Naive thymus-derived CD4-positive, alpha-beta T cell (primary cell): ENCODE measurements around the gene WNT3A. TPM values are rescaled to one million over a fixed set of nuclear protein-coding genes. Genes with fewer than 3 reads are reported as not detected.

Source experiments
- ATAC-seq: fragments of 150-1000 bp; cut with Tn5 transposase; 2 replicates; pipeline ENCODE4 v1.10.0; 2021; ENCODE audit warnings: mild to moderate bottlenecking, moderate library complexity
- CTCF ChIA-PET: fragments of 350-600 bp; sonication (Branson Sonifier 250); formaldehyde crosslinking; loops from one replicate; lab custom pipeline; 2021; ENCODE audit warnings: antibody characterized with exemption; lab: Charles Lee
- POLR2A ChIA-PET: fragments of 350-600 bp; sonication (Branson Sonifier 250); formaldehyde crosslinking; loops from one replicate; lab custom pipeline; 2021; ENCODE audit warnings: antibody characterized with exemption, inconsistent platforms; lab: Charles Lee
- DNase-seq, 9 donors: peaks; one replicate each; pipeline versions ENCODE4 v3.0.0 to v3.0.0-alpha.2; 2020 to 2022; ENCODE audit warnings: mixed read lengths in 1 of 9
- H3K27ac ChIP-seq: one replicate; pipeline ENCODE4 v1.7.0; 2013; ENCODE audit warnings: mild to moderate bottlenecking, low read depth, low read length, moderate library complexity
- H3K27me3 ChIP-seq, 2 donors: one replicate each; pipeline ENCODE4 v1.7.0; 2013; ENCODE audit warnings: low read length in 2 of 2, mild to moderate bottlenecking in 2 of 2, moderate library complexity in 2 of 2; ENCODE audit not compliant: control insufficient read depth in 2 of 2, insufficient read depth in 2 of 2
- H3K36me3 ChIP-seq, 3 experiments: 1 replicate in 2 of 3; 2 replicates in 1 of 3; pipeline ENCODE4 v1.7.0; 2013; ENCODE audit warnings: low read length in 3 of 3, mild to moderate bottlenecking in 3 of 3, moderate library complexity in 1 of 3; ENCODE audit not compliant: insufficient read depth in 3 of 3, control insufficient read depth in 2 of 3
- H3K4me1 ChIP-seq, 2 donors: one replicate each; pipeline ENCODE4 v1.7.0; 2013; ENCODE audit warnings: low read length in 2 of 2, mild to moderate bottlenecking in 2 of 2, moderate library complexity in 1 of 2; ENCODE audit not compliant: control insufficient read depth in 2 of 2, insufficient read depth in 2 of 2
- H3K4me3 ChIP-seq: 2 replicates; pipeline ENCODE4 v1.7.0; 2013; ENCODE audit warnings: mild to moderate bottlenecking, low read length
- H3K9me3 ChIP-seq, 3 experiments: 1 replicate in 2 of 3; 2 replicates in 1 of 3; pipeline ENCODE4 v1.7.0; 2013; ENCODE audit warnings: low read length in 3 of 3; ENCODE audit not compliant: control insufficient read depth in 2 of 3
- H3K27ac Mint-ChIP-seq, 9 donors: one replicate each; pipeline ENCODE4 v1.8.0; 2020 to 2022; ENCODE audit warnings: mixed read lengths in 9 of 9, mild to moderate bottlenecking in 8 of 9, moderate library complexity in 5 of 9, inconsistent platforms in 2 of 9
- H3K27me3 Mint-ChIP-seq, 5 donors: one replicate each; pipeline ENCODE4 v1.8.0; 2021 to 2022; ENCODE audit warnings: mixed read lengths in 5 of 5, mild to moderate bottlenecking in 1 of 5
- H3K36me3 Mint-ChIP-seq, 5 donors: one replicate each; pipeline ENCODE4 v1.8.0; 2020 to 2022; ENCODE audit warnings: mixed read lengths in 5 of 5, mild to moderate bottlenecking in 3 of 5, inconsistent platforms in 1 of 5
- H3K4me1 Mint-ChIP-seq, 7 donors: one replicate each; pipeline ENCODE4 v1.8.0; 2020 to 2022; ENCODE audit warnings: mixed read lengths in 7 of 7, mild to moderate bottlenecking in 3 of 7, inconsistent platforms in 1 of 7
- H3K4me3 Mint-ChIP-seq, 10 donors: one replicate each; pipeline ENCODE4 v1.8.0; 2020 to 2022; ENCODE audit warnings: mild to moderate bottlenecking in 10 of 10, mixed read lengths in 10 of 10, moderate library complexity in 6 of 10, inconsistent platforms in 2 of 10
- H3K9me3 Mint-ChIP-seq, 11 donors: one replicate each; pipeline ENCODE4 v1.8.0; 2020 to 2022; ENCODE audit warnings: mixed read lengths in 11 of 11, mild to moderate bottlenecking in 4 of 11, inconsistent platforms in 1 of 11, moderate library complexity in 1 of 11
- intact Hi-C, 2 donors: fragments of 100-400 bp; cut with micrococcal nuclease; formaldehyde crosslinking; loops; one replicate each; pipeline ENCODE4 v1.15.1; 2023
- microRNA-seq: library from miRNA; unstranded; fragments of <30 nt; microRNA quantifications from one replicate; pipeline ENCODE4 v1.2.0, GENCODE V29; 2022; ENCODE audit warnings: borderline microRNAs expressed
- polyA plus RNA-seq, 2 donors: library from polyadenylated mRNA; unstranded; fragments of 300-500 nt; fragmentation: Illumina TruSeq; gene quantifications; one replicate each; pipeline ENCODE4 v1.2.3, GENCODE V29; 2021
- total RNA-seq, 6 experiments: library from RNA in 5 of 6; stranded (reverse) in 5 of 6; gene quantifications; 1 replicate in 5 of 6; 2 replicates in 1 of 6; pipeline ENCODE4 v1.2.3 and lab custom pipeline; 2021 to 2026

The WNT3A gene
- total and polyA plus RNA-seq, 7 experiments from 2014 or later: not detected

DNA sequence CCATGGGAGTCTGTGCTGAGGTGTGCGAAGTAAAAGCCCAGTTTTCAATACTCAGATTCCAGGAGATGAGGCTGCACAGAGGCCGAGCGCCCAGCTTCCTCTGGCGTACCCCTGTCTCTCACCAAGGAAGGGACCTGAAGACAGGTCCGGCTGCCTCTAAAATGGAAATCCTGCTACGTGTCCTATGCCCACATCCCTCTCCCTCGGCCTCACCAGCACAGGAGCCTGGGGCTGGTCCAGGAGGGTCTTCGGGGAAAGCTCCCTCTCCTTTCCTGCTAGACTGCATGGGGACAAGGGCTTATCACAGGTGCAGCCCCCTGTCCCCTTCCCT lies 101.9 kb downstream of the WNT3A start:
- intact Hi-C loops: loop anchor here (1.0 to 10.0 kb wide), 12 partner anchors 26 to 1704 kb away; partner anchors contain the start of genes ARF1 (in 2 of the 2), GUK1 (in 2 of the 2), CCSAP (in 1 of the 2) and PARP1 (in 1 of the 2)
- H3K27ac Mint-ChIP-seq: peak overlapping the region; percentile 88 to 98 (median 95)
- Histone ChIP-seq H3K36me3 (peaks cover 0 to 32% (median 0%) of the 10 kb centered on the region in 3 experiments), H3K27ac (peak overlapping the region; percentile 94), H3K4me3 (peak overlapping the region; percentile 100), H3K9me3 (no peaks in the 10 kb centered on the region), H3K27me3 (no peaks in the 10 kb centered on the region), H3K4me1 (peaks cover 14 to 22% of the 10 kb centered on the region in 2 donors)
- H3K9me3 Mint-ChIP-seq: no peaks in the 10 kb centered on the region
- peaks cover 5 to 41% (median 28%) of the 10 kb centered on the region in 7 donors for H3K4me1 Mint-ChIP-seq
- POLR2A ChIA-PET: interaction anchor here (0.7 to 2.1 kb wide), 7 partner anchors 11 to 393 kb away, joined by 3 to 8 read pairs (median 4); partner anchors contain the start of genes ARF1 and IBA57
- CTCF ChIA-PET: no interaction called here
- peak overlapping the region; percentile 87 to 95 (median 93) for H3K4me3 Mint-ChIP-seq
- DNase-seq (no peak), ATAC-seq (no peak)
- H3K27me3 Mint-ChIP-seq: peaks cover 0 to 3% (median 0%) of the 10 kb centered on the region in 5 donors
- peaks cover 0 to 7% (median 5%) of the 10 kb centered on the region in 5 donors for H3K36me3 Mint-ChIP-seq

DNA sequence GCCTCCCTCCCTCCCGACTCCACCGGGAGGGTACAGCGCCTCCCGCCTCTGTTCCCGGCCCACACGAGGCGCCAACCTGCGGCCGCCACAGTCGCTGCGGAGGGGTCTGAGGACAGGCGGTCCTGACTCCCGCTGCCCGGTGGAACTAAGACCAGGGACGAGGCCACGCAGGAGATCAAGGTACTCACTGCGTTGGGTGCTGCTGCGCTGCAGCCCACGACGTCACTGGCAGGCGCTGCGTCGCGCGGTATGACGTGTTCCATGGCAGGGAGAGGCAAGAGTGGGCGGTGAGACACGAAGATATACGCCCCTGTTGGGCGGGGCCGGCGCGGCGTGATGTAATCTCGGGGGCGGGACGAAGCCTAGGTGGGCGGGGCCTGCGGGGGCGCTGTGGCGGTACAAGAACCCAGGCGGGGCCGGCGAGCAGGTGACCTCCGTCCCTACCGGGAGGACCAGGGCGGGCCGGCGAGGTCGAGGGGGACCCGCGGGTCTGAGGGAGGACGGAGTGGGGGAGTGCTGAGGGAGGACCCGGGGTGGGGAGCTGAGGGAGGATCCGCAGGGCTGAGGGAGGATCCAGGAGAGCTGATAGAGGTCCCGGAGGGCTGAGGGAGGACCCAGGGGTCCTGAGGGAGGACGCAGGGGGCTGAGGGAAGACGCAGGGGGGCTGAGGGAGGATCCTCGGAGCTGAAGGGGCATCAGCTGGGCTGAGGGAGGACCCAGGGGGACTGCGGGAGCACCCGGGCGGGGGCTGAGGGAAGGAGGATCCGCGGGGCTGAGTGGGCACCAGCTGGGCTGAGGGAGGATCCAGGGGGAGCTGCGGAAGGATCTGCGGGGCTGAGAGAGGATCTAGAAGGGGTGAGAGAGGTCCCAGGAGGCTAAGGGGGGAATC lies 102.5 kb downstream of the WNT3A start, which contains the start of gene MRPL55:
Gene MRPL55 (minus strand): TSS at position 227 of the 889 bp plus-strand sequence. CDS start 1,039 bp downstream, outside the sequence.
- Histone ChIP-seq H3K27ac (peak within 1 kb of the TSS; percentile 94), H3K9me3 (no peaks in the 10 kb centered on the region), H3K27me3 (no peaks in the 10 kb centered on the region), H3K36me3 (peaks cover 0 to 32% (median 0%) of the 10 kb centered on the region in 3 experiments), H3K4me1 (peaks cover 9 to 16% of the 10 kb centered on the region in 2 donors), H3K4me3 (peak within 1 kb of the TSS; percentile 100)
- POLR2A ChIA-PET: interaction anchor here (0.7 to 2.1 kb wide), 12 partner anchors 9 to 392 kb away, joined by 3 to 10 read pairs (median 4); partner anchors contain the start of genes ARF1 and GUK1
- ATAC-seq (peak; percentile 99), DNase-seq (peak; percentile 97 to 100 (median 99))
- Mint-ChIP-seq H3K9me3 (no peaks in the 10 kb centered on the region), H3K27me3 (peaks cover 0 to 3% (median 0%) of the 10 kb centered on the region in 5 donors), H3K4me1 (peaks cover 5 to 37% (median 26%) of the 10 kb centered on the region in 7 donors), H3K27ac (peak within 1 kb of the TSS; percentile 88 to 98 (median 95)), H3K4me3 (peak within 1 kb of the TSS; percentile 87 to 95 (median 93)), H3K36me3 (peaks cover 0 to 7% (median 5%) of the 10 kb centered on the region in 5 donors)
- CTCF ChIA-PET: interaction anchor here (0.6 to 1.0 kb wide), 3 partner anchors 22 to 58 kb away, joined by 3 to 4 read pairs (median 3); partner anchors contain the start of gene ARF1
- intact Hi-C loops: loop anchor here (1.0 to 10.0 kb wide), 12 partner anchors 27 to 1705 kb away; partner anchors contain the start of genes ARF1 (in 2 of the 2), GUK1 (in 2 of the 2), CCSAP (in 1 of the 2) and PARP1 (in 1 of the 2)

DNA sequence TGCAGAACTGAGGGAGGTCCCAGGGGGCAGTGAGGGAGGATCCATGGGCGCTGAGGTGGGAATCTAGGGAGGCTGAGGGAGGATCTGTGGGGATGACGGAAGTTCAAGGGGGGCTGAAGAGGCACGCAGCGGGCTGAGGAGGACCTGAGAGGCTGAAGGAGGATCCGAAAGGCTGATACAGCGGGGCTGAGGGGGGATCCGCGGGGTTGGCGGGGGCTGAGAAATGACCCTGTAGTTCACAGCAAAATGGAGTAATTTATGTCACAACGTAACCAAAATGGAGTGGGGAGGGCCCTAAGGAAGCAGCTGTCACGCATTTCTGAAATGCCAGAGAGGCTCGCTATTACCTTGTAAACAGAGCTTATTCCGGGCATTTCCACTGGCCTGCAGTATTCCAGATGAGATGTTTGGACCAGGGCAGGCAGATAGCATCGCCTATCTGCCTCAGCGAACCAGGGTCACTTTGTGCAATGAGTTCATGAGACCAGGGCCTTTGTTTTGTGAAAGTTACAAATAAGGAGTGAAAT lies 103.2 kb downstream of the WNT3A start:
- peak overlapping the region; percentile 88 to 98 (median 95) for H3K27ac Mint-ChIP-seq
- Histone ChIP-seq H3K4me3 (peak overlapping the region; percentile 100), H3K27ac (peak overlapping the region; percentile 94), H3K4me1 (peaks cover 9 to 16% of the 10 kb centered on the region in 2 donors), H3K9me3 (no peaks in the 10 kb centered on the region), H3K36me3 (peaks cover 0 to 32% (median 0%) of the 10 kb centered on the region in 3 experiments), H3K27me3 (no peaks in the 10 kb centered on the region)
- no peak for ATAC-seq
- ChIA-PET POLR2A (interaction anchor here (0.9 to 2.1 kb wide), 7 partner anchors 9 to 56 kb away, joined by 3 to 10 read pairs (median 5); partner anchors contain the start of gene GUK1), CTCF (interaction anchor here (0.6 to 1.0 kb wide), 4 partner anchors 21 to 58 kb away, joined by 3 to 4 read pairs (median 3); partner anchors contain the start of gene ARF1)
- H3K4me1 Mint-ChIP-seq: peaks cover 5 to 34% (median 22%) of the 10 kb centered on the region in 7 donors
- intact Hi-C loops: loop anchor here (1.0 to 10.0 kb wide), 12 partner anchors 28 to 1705 kb away; partner anchors contain the start of genes ARF1 (in 2 of the 2), GUK1 (in 2 of the 2), CCSAP (in 1 of the 2) and PARP1 (in 1 of the 2)
- peaks cover 0 to 3% (median 0%) of the 10 kb centered on the region in 5 donors for H3K27me3 Mint-ChIP-seq
- no peaks in the 10 kb centered on the region for H3K9me3 Mint-ChIP-seq
- DNase-seq: no peak
- peak overlapping the region; percentile 87 to 95 (median 93) for H3K4me3 Mint-ChIP-seq
- peaks cover 0 to 6% (median 5%) of the 10 kb centered on the region in 5 donors for H3K36me3 Mint-ChIP-seq

- Mint-ChIP-seq H3K9me3 (no peaks in the 10 kb centered on the region), H3K4me1 (peaks cover 5 to 34% (median 22%) of the 10 kb centered on the region in 7 donors), H3K4me3 (peak overlapping the region in 6 of 10 donors; percentile 23 to 95 (median 72)), H3K27me3 (peaks cover 0 to 3% (median 0%) of the 10 kb centered on the region in 5 donors), H3K27ac (peak overlapping the region in 2 of 9 donors; percentile 17 to 98), H3K36me3 (peaks cover 0 to 6% (median 5%) of the 10 kb centered on the region in 5 donors)
- POLR2A ChIA-PET: interaction anchor here (0.5 to 1.9 kb wide), 3 partner anchors 8 to 34 kb away, joined by 3 to 10 read pairs (median 3); no protein-coding TSS in a partner anchor
- Histone ChIP-seq H3K27me3 (no peaks in the 10 kb centered on the region), H3K9me3 (no peaks in the 10 kb centered on the region), H3K4me3 (no peak overlapping the region), H3K36me3 (peaks cover 0 to 28% (median 0%) of the 10 kb centered on the region in 3 experiments), H3K4me1 (peaks cover 9 to 16% of the 10 kb centered on the region in 2 donors), H3K27ac (no peak overlapping the region)
- CTCF ChIA-PET: interaction anchor here (0.9 kb wide), 1 partner anchor 41 kb away, joined by 3 read pairs; no protein-coding TSS in a partner anchor
- intact Hi-C loops: no loop called here
- DNase-seq (no peak), ATAC-seq (no peak)
These were observed 103.8 kb downstream of the WNT3A start for GRCh38 chr1:228110556-228110955.

Small RNA genes lying within 50 kb of the gene (microRNA-seq; reads per million reads assigned to microRNA genes)
- gene MIR3620: not detected

Other genes with a start within 250 kb of the WNT3A start
- not detected for gene PRSS38, start 191.3 kb upstream of the WNT3A start, total RNA-seq
- not detected for gene PRSS38, start 191.3 kb upstream of the WNT3A start, polyA plus RNA-seq
- gene WNT9A, start 59.1 kb upstream of the WNT3A start, total RNA-seq: under 1 TPM in 1 of 5 experiments, not detected in 4; 0.29 TPM
- not detected for gene WNT9A, start 59.1 kb upstream of the WNT3A start, polyA plus RNA-seq
- 100 to 1,000 TPM; 198 to 390 (median 259) TPM for gene ARF1, start 75.7 kb downstream of the WNT3A start, total RNA-seq
- 100 to 1,000 TPM; 382 to 434 TPM for gene ARF1, start 75.7 kb downstream of the WNT3A start, polyA plus RNA-seq
- gene C1orf35, start 96.3 kb downstream of the WNT3A start, total RNA-seq: 10 to 100 TPM; 16.8 to 31.8 (median 27.8) TPM
- gene C1orf35, start 96.3 kb downstream of the WNT3A start, polyA plus RNA-seq: 10 to 100 TPM; 21.9 to 33.0 TPM
- 10 to 100 TPM; 34.3 to 79.3 (median 65.2) TPM for gene MRPL55, start 102.3 kb downstream of the WNT3A start, total RNA-seq
- 100 to 1,000 TPM; 132 to 149 TPM for gene MRPL55, start 102.3 kb downstream of the WNT3A start, polyA plus RNA-seq
- gene GUK1, start 133.3 kb downstream of the WNT3A start, total RNA-seq: 100 to 1,000 TPM; 145 to 309 (median 279) TPM
- gene GUK1, start 133.3 kb downstream of the WNT3A start, polyA plus RNA-seq: 100 to 1,000 TPM; 278 to 315 TPM
- 1 to 10 TPM in 2 of 5 experiments, under 1 TPM in 3; 0.70 to 3.3 (median 0.94) TPM for gene GJC2, start 142.9 kb downstream of the WNT3A start, total RNA-seq
- gene GJC2, start 142.9 kb downstream of the WNT3A start, polyA plus RNA-seq: not detected
- gene IBA57, start 158.8 kb downstream of the WNT3A start, total RNA-seq: 10 to 100 TPM in 4 of 5 experiments, 1 to 10 TPM in 1; 9.3 to 17.1 (median 10.9) TPM
- gene IBA57, start 158.8 kb downstream of the WNT3A start, polyA plus RNA-seq: 1 to 10 TPM; 5.4 to 5.6 TPM
- gene OBSCN, start 201.0 kb downstream of the WNT3A start, total RNA-seq: 100 to 1,000 TPM in 3 of 5 experiments, 10 to 100 TPM in 2; 27.4 to 132 (median 110) TPM
- 1 to 10 TPM; 1.3 to 3.8 TPM for gene OBSCN, start 201.0 kb downstream of the WNT3A start, polyA plus RNA-seq